ENCODE results near the gene MN1. TPM values are rescaled to one million over a fixed set of nuclear protein-coding genes. Genes with fewer than 3 reads are reported as not detected.

Gene MN1
- total and polyA plus RNA-seq, 2 of the 8 experiments (the other 6 are each of a cell fraction or from before 2014, with no cell fraction given), result 3.1 to 4.9 TPM

GRCh38 chr22:27846910-27847309 lies 45.4 kb upstream of the MN1 start:
- Histone ChIP-seq H3K4ac (replicated peaks; ENCODE audit: insufficient read length, low read depth, low read length) (no peak overlapping the region), H2BK120ac (replicated peaks; ENCODE audit: low read depth, low read length) (no peak overlapping the region), H3K4me3 (ENCODE audit: extremely low read depth in 1 of 4, insufficient read depth in 2 of 4, low read depth in 3 of 4, low read length in 4 of 4) (no peak overlapping the region), H3K79me2 (ENCODE audit: control insufficient read depth in 1 of 2, insufficient read depth in 2 of 2, low read length in 2 of 2) (no peaks in the 10 kb centered on the region), H4K20me1 (replicated peaks in 1 of 2; ENCODE audit: control insufficient read depth in 1 of 2, insufficient read depth in 2 of 2, low read length in 2 of 2) (peaks cover 0 to 1% of the 10 kb centered on the region in 2 experiments), H2AFZ (ENCODE audit: low read length) (no peak overlapping the region), H3K18ac (ENCODE audit: extremely low read depth, low read length) (no peak overlapping the region), H4K91ac (replicated peaks; ENCODE audit: insufficient read length, low read length) (no peak overlapping the region), H2BK5ac (ENCODE audit: low read depth, low read length) (no peak overlapping the region), H4K5ac (ENCODE audit: insufficient read length, low read depth, low read length) (no peak overlapping the region), H3K27me3 (replicated peaks in 1 of 4; ENCODE audit: control insufficient read depth in 3 of 4, extremely low read depth in 1 of 4, insufficient read depth in 3 of 4, low read length in 3 of 4) (no peaks in the 10 kb centered on the region), H3K79me1 (ENCODE audit: low read depth, low read length) (no peaks in the 10 kb centered on the region; the same call in 1 of the 2 replicates), H2BK20ac (ENCODE audit: low read length) (no peak overlapping the region), H3K14ac (ENCODE audit: insufficient read length) (no peak overlapping the region), H2BK12ac (ENCODE audit: low read depth, low read length) (no peak overlapping the region), H3K4me1 (replicated peaks in 1 of 4; ENCODE audit: control insufficient read depth in 3 of 4, insufficient read depth in 4 of 4, low read length in 3 of 4) (peaks cover 7 to 30% (median 20%) of the 10 kb centered on the region in 4 experiments), H3K4me2 (ENCODE audit: insufficient read depth in 1 of 2, low read depth in 2 of 2, low read length in 2 of 2) (no peak overlapping the region), H3K56ac (replicated peaks; ENCODE audit: insufficient read length, low read depth, low read length) (no peak overlapping the region), H3K9me3 (ENCODE audit: insufficient read depth in 2 of 2, low read depth in 1 of 2, low read length in 1 of 2) (no peaks in the 10 kb centered on the region), H2AK5ac (ENCODE audit: low read depth, low read length) (no peak overlapping the region), H3K36me3 (ENCODE audit: control insufficient read depth in 2 of 4, insufficient read depth in 4 of 4, low read length in 3 of 4) (peaks cover 0 to 24% (median 1%) of the 10 kb centered on the region in 4 experiments; a peak in 5 of 8 replicates), H3K23me2 (ENCODE audit: low read depth, low read length) (no peaks in the 10 kb centered on the region; the same call in 1 of the 2 replicates), H3K9ac (replicated peaks in 1 of 4; ENCODE audit: extremely low read depth in 1 of 4, low read depth in 3 of 4, low read length in 3 of 4) (no peak overlapping the region), H4K8ac (ENCODE audit: extremely low read depth, insufficient read depth, low read length) (no peak overlapping the region), H3K27ac (ENCODE audit: low read depth, low read length) (no peak overlapping the region), H2BK15ac (ENCODE audit: low read length) (no peak overlapping the region), H3K23ac (ENCODE audit: insufficient read length) (no peak overlapping the region)
- FAIRE-seq (no peak), DNase-seq (ENCODE audit: low read depth in 1 of 2, low spot score in 2 of 2) (peak in 1 of 2 experiments; percentile 41)
- CTCF ChIA-PET (ENCODE audit: partially characterized antibody), result interaction anchor here (0.7 kb wide), 2 partner anchors 11 to 116 kb away, joined by 3 read pairs; no protein-coding TSS in a partner anchor
- POLR2A ChIA-PET (ENCODE audit: partially characterized antibody), result no interaction called here
- WGBS, 2 experiments (ENCODE audit: extremely low coverage in 1 of 2, insufficient coverage in 1 of 2, insufficient read length in 1 of 2, insufficient replicate concordance in 2 of 2, low coverage in 1 of 2, low lambda C conversion rate in 2 of 2, missing lambda C conversion rate in 1 of 2), result 94% methylated on average over 9 of the region's 9 CpGs; no CpG with 5 or more reads in 1 of the 2 experiments
- TF ChIP-seq ZNF274 (IDR thresholded peaks at IDR 0.05; ENCODE audit: borderline replicate concordance, extremely low read depth, low read length) (no peak), NANOG (IDR thresholded peaks at IDR 0.05; ENCODE audit: insufficient read depth, low read depth, low read length, poor library complexity, severe bottlenecking) (no peak), RAD21 (IDR thresholded peaks at IDR 0.05 in 1 of 2, conservative IDR thresholded peaks at IDR 0.05 in 1 of 2; ENCODE audit: low read depth in 2 of 2, low read length in 2 of 2) (no peak), HDAC2 (IDR thresholded peaks at IDR 0.05; ENCODE audit: borderline replicate concordance in 1 of 2, low read depth in 2 of 2, low read length in 2 of 2) (no peak), CBX8 (IDR thresholded peaks at IDR 0.05; ENCODE audit: borderline replicate concordance, low read depth, low read length) (no peak)
